Mesothelial cell of epicardium (in vitro differentiated cells): ENCODE data around the gene SPG11. TPM values are rescaled to one million over a fixed set of nuclear protein-coding genes. Genes with fewer than 3 reads are reported as not detected.
"Not testable (repeated sequence)": the region's sequence is repeated elsewhere in the genome, so short reads cannot be mapped to it uniquely, and the experiment has no call there.

Experiments used
- DNase-seq, 2 experiments: peaks; one replicate each; pipeline ENCODE4 v3.0.0; 2021; ENCODE audit warnings: low spot score in 2 of 2; ENCODE audit not compliant: unreplicated experiment in 2 of 2
- H3K27ac Mint-ChIP-seq: 2 replicates; pipeline ENCODE4 v1.8.0; 2021; ENCODE audit warnings: mixed read lengths
- H3K27me3 Mint-ChIP-seq: 2 replicates; pipeline ENCODE4 v1.8.0; 2021; ENCODE audit warnings: low read depth, mixed read lengths
- H3K36me3 Mint-ChIP-seq: 2 replicates; pipeline ENCODE4 v1.8.0; 2021; ENCODE audit warnings: mixed read lengths
- H3K4me1 Mint-ChIP-seq: 2 replicates; pipeline ENCODE4 v1.8.0; 2021; ENCODE audit warnings: mixed read lengths
- H3K4me3 Mint-ChIP-seq: 2 replicates; pipeline ENCODE4 v1.8.0; 2021; ENCODE audit warnings: mild to moderate bottlenecking, moderate library complexity, mixed read lengths
- H3K9me3 Mint-ChIP-seq: 2 replicates; pipeline ENCODE4 v1.8.0; 2021; ENCODE audit warnings: mixed read lengths
- CTCF ChIP-seq: fragments of 200-600 bp; sonication (generic); IDR thresholded peaks from one replicate; pipeline ENCODE4 v1.5.0; 2021; ENCODE audit warnings: antibody characterized with exemption; ENCODE audit not compliant: unreplicated experiment
- total RNA-seq: library from RNA; stranded (reverse); gene quantifications from 3 replicates; pipeline ENCODE4 v1.2.1, GENCODE V29; 2021

SPG11 gene
- total RNA-seq, 1 donor from 2014 or later = 84.6 TPM

- no peak overlapping the region for H3K4me3 Mint-ChIP-seq
- H3K27me3 Mint-ChIP-seq = peaks cover 20% of the 10 kb centered on the region
- H3K4me1 Mint-ChIP-seq = no peaks in the 10 kb centered on the region
- no peaks in the 10 kb centered on the region for H3K36me3 Mint-ChIP-seq
- DNase-seq = no peak
- no peak overlapping the region for H3K27ac Mint-ChIP-seq
- H3K9me3 Mint-ChIP-seq = peaks cover 28% of the 10 kb centered on the region
- no peak for TF ChIP-seq CTCF
These were observed 33.6 kb upstream of the SPG11 start for GRCh38 chr15:44697014-44697413.

GRCh38 chr15:44695294-44695693 is 31.8 kb upstream of the SPG11 start:
- DNase-seq = no peak
- H3K36me3 Mint-ChIP-seq = no peaks in the 10 kb centered on the region
- peak overlapping the region; percentile 4 for H3K27ac Mint-ChIP-seq
- H3K4me3 Mint-ChIP-seq = no peak overlapping the region
- TF ChIP-seq CTCF = no peak
- no peaks in the 10 kb centered on the region for H3K4me1 Mint-ChIP-seq
- H3K9me3 Mint-ChIP-seq = peaks cover 16% of the 10 kb centered on the region
- peaks cover 20% of the 10 kb centered on the region for H3K27me3 Mint-ChIP-seq

- no peak for TF ChIP-seq CTCF
- Mint-ChIP-seq H3K27ac (no peak overlapping the region), H3K4me1 (no peaks in the 10 kb centered on the region), H3K27me3 (peaks cover 15% of the 10 kb centered on the region), H3K36me3 (no peaks in the 10 kb centered on the region), H3K4me3 (no peak overlapping the region), H3K9me3 (peaks cover 10% of the 10 kb centered on the region)
- DNase-seq = no peak
These were observed 31.0 kb upstream of the SPG11 start for GRCh38 chr15:44694416-44694815.

- no peak for DNase-seq
- Mint-ChIP-seq H3K27me3 (peaks cover 7% of the 10 kb centered on the region), H3K4me3 (no peak overlapping the region), H3K9me3 (peaks cover 11% of the 10 kb centered on the region), H3K4me1 (no peaks in the 10 kb centered on the region), H3K36me3 (no peaks in the 10 kb centered on the region), H3K27ac (no peak overlapping the region)
- TF ChIP-seq CTCF = no peak
These were observed 29.2 kb upstream of the SPG11 start for GRCh38 chr15:44692659-44693058.

- not testable (repeated sequence) for DNase-seq, H3K4me1 Mint-ChIP-seq, H3K27ac Mint-ChIP-seq, H3K4me3 Mint-ChIP-seq, H3K36me3 Mint-ChIP-seq
- Mint-ChIP-seq H3K27me3 (peaks cover 18% of the 10 kb centered on the region), H3K9me3 (peaks cover 12% of the 10 kb centered on the region)
These were observed 26.8 kb upstream of the SPG11 start for GRCh38 chr15:44690245-44690644.

- not testable (repeated sequence) for DNase-seq, H3K36me3 Mint-ChIP-seq, H3K4me1 Mint-ChIP-seq, H3K27ac Mint-ChIP-seq, H3K4me3 Mint-ChIP-seq
- Mint-ChIP-seq H3K27me3 (peaks cover 18% of the 10 kb centered on the region), H3K9me3 (peaks cover 12% of the 10 kb centered on the region)
These were observed 25.9 kb upstream of the SPG11 start for GRCh38 chr15:44689318-44689717.

- H3K4me3 Mint-ChIP-seq, H3K9me3 Mint-ChIP-seq, H3K27ac Mint-ChIP-seq, H3K36me3 Mint-ChIP-seq, H3K4me1 Mint-ChIP-seq, DNase-seq: not testable (repeated sequence)
- peaks cover 32% of the 10 kb centered on the region for H3K27me3 Mint-ChIP-seq
These were observed 19.6 kb upstream of the SPG11 start for GRCh38 chr15:44682809-44683682.
